ENCODE measurements around the gene ADCY5. TPM values are rescaled to one million over a fixed set of nuclear protein-coding genes. Genes with fewer than 3 reads are reported as not detected.

Gene ADCY5
- total RNA-seq, 4 donors from 2014 or later: 0.46 to 3.5 (median 1.3) TPM

GRCh38 chr3:123353227-123353849, 95.6 kb downstream of the ADCY5 start:
- intact Hi-C loops (cut with DNase I; ENCODE audit: low total_unique reads): no loop called here
- no peak overlapping the region for H3K4me3 ChIP-seq (ENCODE audit: low read depth, poor library complexity, severe bottlenecking)
- no peak for DNase-seq (ENCODE audit: low spot score in 2 of 2)
- TF ChIP-seq, protein P1, sequence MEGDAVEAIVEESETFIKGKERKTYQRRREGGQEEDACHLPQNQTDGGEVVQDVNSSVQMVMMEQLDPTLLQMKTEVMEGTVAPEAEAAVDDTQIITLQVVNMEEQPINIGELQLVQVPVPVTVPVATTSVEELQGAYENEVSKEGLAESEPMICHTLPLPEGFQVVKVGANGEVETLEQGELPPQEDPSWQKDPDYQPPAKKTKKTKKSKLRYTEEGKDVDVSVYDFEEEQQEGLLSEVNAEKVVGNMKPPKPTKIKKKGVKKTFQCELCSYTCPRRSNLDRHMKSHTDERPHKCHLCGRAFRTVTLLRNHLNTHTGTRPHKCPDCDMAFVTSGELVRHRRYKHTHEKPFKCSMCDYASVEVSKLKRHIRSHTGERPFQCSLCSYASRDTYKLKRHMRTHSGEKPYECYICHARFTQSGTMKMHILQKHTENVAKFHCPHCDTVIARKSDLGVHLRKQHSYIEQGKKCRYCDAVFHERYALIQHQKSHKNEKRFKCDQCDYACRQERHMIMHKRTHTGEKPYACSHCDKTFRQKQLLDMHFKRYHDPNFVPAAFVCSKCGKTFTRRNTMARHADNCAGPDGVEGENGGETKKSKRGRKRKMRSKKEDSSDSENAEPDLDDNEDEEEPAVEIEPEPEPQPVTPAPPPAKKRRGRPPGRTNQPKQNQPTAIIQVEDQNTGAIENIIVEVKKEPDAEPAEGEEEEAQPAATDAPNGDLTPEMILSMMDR (IDR thresholded peaks at IDR 0.05): no peak
- no peak for TF ChIP-seq POLR2A (IDR thresholded peaks at IDR 0.05)
- 92 to 95% methylated on average over 10 of the region's 10 CpGs for WGBS, 2 donors

DNA sequence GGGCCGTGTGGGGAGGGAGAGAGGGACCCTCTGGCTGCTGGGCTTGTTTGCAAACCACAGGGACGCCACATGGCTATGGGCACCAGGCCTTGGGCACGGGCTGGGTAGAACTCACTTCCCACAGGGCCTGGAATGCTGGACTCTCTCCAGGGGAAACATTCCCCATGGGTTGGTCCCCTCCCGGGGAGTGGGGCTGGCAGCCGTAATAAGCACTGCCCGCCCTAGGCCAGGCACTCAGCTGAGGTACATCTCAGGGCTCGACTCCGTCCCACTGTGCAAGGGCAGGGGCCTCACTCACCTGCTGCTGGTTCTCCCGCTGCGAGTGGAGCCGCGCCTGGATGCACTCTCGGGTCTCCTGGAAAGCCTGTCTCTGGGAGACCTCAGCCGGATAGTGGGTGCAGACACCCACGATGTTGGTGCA, 96.7 kb downstream of the ADCY5 start:
- intact Hi-C loops (cut with DNase I; ENCODE audit: low total_unique reads): no loop called here
- 60 to 67% methylated on average over 10 to 15 of the region's 15 CpGs for WGBS, 2 donors
- no peak for DNase-seq (ENCODE audit: low spot score in 2 of 2)
- no peak overlapping the region for H3K4me3 ChIP-seq (ENCODE audit: low read depth, poor library complexity, severe bottlenecking)
- TF ChIP-seq, protein P1 (IDR thresholded peaks at IDR 0.05): no peak
- TF ChIP-seq POLR2A (IDR thresholded peaks at IDR 0.05): no peak

DNA sequence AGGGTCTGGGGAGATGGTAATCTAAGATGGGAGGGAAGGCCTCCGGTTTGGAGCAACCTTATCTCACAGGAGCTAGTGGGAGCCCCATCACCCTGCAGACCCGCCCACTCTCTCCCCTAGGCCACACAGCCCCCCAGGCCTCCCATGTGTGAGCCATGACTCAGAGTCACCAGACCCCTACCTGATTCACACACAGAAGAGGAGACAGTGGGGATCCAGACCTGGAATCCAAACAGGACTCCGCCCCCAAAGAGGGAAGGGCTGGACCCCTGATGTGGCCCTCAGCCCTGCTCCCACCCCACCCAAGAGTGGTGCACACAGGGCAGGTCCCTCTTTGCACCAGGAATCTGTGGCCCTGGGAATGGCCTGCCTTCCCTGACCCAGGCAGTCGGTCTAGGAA, 97.4 kb downstream of the ADCY5 start:
- H3K4me3 ChIP-seq (ENCODE audit: low read depth, poor library complexity, severe bottlenecking): no peak overlapping the region
- intact Hi-C loops (cut with DNase I; ENCODE audit: low total_unique reads): no loop called here
- 77 to 79% methylated on average over 4 of the region's 4 CpGs for WGBS, 2 donors
- no peak for TF ChIP-seq POLR2A (IDR thresholded peaks at IDR 0.05)
- TF ChIP-seq, protein P1 (IDR thresholded peaks at IDR 0.05): no peak
- no peak for DNase-seq (ENCODE audit: low spot score in 2 of 2)

DNA sequence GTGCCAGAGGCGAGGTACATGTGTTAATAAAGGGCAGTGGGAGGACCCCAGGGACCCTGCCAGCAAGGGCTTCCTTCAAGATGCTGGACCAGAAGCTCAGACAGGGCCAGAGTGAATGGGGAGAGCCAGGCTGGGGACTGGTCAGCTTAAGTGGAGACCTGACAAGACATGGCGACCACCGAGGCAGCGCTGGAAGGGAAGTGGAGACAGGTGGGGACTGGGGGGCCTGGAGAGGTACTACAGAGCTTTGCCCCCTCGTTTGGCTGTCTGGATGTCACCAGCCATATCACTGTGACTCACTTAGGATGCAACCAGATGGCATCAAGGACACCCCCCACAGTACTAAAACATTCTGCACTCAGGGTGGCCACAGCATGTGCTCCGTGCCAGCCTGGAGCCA, 97.9 kb downstream of the ADCY5 start:
- no peak overlapping the region for H3K4me3 ChIP-seq (ENCODE audit: low read depth, poor library complexity, severe bottlenecking)
- intact Hi-C loops (cut with DNase I; ENCODE audit: low total_unique reads): no loop called here
- no peak for DNase-seq (ENCODE audit: low spot score in 2 of 2)
- 83 to 88% methylated on average over 6 of the region's 6 CpGs for WGBS, 2 donors
- TF ChIP-seq, protein P1 (IDR thresholded peaks at IDR 0.05): no peak
- no peak for TF ChIP-seq POLR2A (IDR thresholded peaks at IDR 0.05)

- WGBS, 2 donors: 80 to 82% methylated on average over 15 of the region's 15 CpGs
- intact Hi-C loops (cut with DNase I; ENCODE audit: low total_unique reads): no loop called here
- no peak for TF ChIP-seq POLR2A (IDR thresholded peaks at IDR 0.05)
- TF ChIP-seq, protein P1 (IDR thresholded peaks at IDR 0.05): no peak
- no peak for DNase-seq (ENCODE audit: low spot score in 2 of 2)
- no peak overlapping the region for H3K4me3 ChIP-seq (ENCODE audit: low read depth, poor library complexity, severe bottlenecking)
Measured at GRCh38 chr3:123349566-123350435, 99.1 kb downstream of the ADCY5 start.

Data from lower leg skin (tissue), 4 donors.